GM13977 (cell line): ENCODE measurements around the gene LRP1-AS.

Experiments
- DNase-seq: peaks from one replicate; pipeline ENCODE4 v3.0.0; 2012; ENCODE audit warnings: low spot score
- in situ Hi-C: fragments of 300-500 bp; cut with MboI; formaldehyde crosslinking; loops from one replicate; pipeline ENCODE4 v1.12.0; 2022; ENCODE audit warnings: low sequenced_read_pairs, low pct_unique_long_range_greater_than_20kb, mixed read lengths, inconsistent platforms; ENCODE audit not compliant: unreplicated experiment
- TF ChIP-seq, protein P1 (sequence below): IDR thresholded peaks from 2 replicates; pipeline ENCODE4 v1.5.1; 2012; ENCODE audit warnings: mild to moderate bottlenecking, control low read depth; ENCODE audit not compliant: insufficient read depth; ENCODE audit errors: extremely low read depth, missing control alignments

LRP1-AS gene

DNA sequence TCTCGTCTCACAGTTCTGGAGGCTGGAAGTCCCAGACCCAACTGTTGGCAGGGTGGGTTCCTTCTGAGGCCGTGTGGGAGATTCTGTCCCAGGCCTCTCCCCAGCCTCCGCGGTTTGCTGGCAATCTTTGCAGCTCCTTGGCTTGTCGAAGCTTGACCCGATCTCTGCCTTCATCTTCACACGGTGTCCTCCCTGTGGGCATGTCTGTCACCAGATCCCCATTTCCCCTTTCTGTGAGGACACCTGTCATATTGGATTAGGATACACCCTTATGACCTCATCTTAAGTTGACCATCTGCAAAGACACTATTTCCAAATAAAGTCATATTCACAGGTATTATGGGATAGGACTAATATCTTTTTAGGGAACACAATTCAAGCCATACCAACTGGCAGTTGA lies 22.6 kb upstream of the LRP1-AS start:
- no peak for DNase-seq
- in situ Hi-C loops: loop anchor here (10.0 kb wide), 1 partner anchor 165 kb away; the partner anchor contains the start of gene ZBTB39
- TF ChIP-seq, protein P1, sequence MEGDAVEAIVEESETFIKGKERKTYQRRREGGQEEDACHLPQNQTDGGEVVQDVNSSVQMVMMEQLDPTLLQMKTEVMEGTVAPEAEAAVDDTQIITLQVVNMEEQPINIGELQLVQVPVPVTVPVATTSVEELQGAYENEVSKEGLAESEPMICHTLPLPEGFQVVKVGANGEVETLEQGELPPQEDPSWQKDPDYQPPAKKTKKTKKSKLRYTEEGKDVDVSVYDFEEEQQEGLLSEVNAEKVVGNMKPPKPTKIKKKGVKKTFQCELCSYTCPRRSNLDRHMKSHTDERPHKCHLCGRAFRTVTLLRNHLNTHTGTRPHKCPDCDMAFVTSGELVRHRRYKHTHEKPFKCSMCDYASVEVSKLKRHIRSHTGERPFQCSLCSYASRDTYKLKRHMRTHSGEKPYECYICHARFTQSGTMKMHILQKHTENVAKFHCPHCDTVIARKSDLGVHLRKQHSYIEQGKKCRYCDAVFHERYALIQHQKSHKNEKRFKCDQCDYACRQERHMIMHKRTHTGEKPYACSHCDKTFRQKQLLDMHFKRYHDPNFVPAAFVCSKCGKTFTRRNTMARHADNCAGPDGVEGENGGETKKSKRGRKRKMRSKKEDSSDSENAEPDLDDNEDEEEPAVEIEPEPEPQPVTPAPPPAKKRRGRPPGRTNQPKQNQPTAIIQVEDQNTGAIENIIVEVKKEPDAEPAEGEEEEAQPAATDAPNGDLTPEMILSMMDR: no peak

GRCh38 chr12:57169046-57169795 lies 21.8 kb upstream of the LRP1-AS start:
- in situ Hi-C loops: no loop called here
- TF ChIP-seq, protein P1: no peak
- DNase-seq: no peak

- TF ChIP-seq, protein P1: no peak
- DNase-seq: no peak
- in situ Hi-C loops: no loop called here
Measured at GRCh38 chr12:57168058-57168457, 20.6 kb upstream of the LRP1-AS start.

DNA sequence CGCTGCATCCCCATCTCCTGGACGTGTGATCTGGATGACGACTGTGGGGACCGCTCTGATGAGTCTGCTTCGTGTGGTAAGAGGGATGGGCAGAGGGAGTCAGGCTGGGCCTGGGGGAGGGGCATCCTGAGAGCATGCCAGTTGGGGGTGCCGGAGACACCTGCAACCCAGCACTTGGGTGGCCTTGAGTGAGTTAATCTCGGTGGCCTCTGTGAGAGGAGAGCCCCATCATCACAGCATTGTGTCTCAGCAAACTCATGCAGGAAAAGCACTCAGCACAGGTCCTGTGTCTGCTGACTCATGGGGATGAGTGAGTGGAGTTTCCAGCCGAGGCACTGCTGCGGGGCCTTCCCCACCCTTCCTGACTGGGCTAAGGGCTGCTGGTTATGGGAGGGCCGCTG lies 19.6 kb upstream of the LRP1-AS start:
- in situ Hi-C loops: no loop called here
- DNase-seq: no peak
- TF ChIP-seq, protein P1: no peak

DNA sequence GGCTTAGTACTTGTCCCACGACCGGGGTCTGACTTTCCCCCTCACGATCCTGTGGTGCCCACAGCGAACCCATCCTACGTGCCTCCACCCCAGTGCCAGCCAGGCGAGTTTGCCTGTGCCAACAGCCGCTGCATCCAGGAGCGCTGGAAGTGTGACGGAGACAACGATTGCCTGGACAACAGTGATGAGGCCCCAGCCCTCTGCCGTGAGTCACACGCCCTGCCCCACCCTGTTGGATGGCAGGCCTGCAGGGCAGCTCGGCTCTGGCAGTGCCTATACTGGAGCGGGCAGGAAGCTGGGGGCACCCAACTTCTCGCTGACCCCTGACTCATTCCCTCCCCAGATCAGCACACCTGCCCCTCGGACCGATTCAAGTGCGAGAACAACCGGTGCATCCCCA lies 18.3 kb upstream of the LRP1-AS start:
- in situ Hi-C loops: no loop called here
- no peak for DNase-seq
- TF ChIP-seq, protein P1: no peak

DNA sequence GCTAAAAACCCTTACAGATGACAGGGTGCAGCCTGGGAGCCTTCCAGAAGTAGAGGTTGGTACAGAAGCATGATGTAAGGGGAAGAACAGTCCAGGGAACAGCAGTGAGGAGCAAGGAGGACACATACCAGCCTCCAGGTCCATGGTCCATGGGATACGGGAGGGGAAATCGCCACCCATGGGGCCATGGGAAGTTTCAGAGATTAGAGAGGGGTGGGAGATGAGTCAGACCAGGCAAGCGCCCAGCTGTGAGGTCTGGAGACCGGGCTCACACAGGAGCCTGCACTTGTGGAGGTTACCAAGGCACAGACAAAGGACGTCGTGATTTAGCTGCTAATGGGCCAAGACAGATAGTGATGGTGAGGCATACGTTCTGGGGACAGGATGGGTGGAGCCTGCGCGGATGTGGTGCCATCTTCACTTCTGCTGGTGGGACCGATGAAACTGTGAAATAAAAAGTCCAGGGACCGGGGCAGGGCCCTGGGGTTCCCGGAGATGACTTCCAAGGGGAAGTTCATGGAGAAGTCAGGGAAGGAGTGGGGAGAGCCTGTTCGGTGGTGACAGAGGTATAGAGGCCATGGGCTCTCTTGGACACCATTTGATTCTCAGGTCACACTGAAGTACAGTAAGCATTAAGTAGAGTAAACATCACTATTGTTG lies 17.7 kb upstream of the LRP1-AS start:
- in situ Hi-C loops: no loop called here
- DNase-seq: no peak
- TF ChIP-seq, protein P1: no peak
